ENCODE results near the gene FHL1. TPM values are rescaled to one million over a fixed set of nuclear protein-coding genes. Genes with fewer than 3 reads are reported as not detected.
"Not testable (repeated sequence)": the region's sequence is repeated elsewhere in the genome, so short reads cannot be mapped to it uniquely, and the experiment has no call there.

The FHL1 gene
- 18.7 TPM for total RNA-seq

DNA sequence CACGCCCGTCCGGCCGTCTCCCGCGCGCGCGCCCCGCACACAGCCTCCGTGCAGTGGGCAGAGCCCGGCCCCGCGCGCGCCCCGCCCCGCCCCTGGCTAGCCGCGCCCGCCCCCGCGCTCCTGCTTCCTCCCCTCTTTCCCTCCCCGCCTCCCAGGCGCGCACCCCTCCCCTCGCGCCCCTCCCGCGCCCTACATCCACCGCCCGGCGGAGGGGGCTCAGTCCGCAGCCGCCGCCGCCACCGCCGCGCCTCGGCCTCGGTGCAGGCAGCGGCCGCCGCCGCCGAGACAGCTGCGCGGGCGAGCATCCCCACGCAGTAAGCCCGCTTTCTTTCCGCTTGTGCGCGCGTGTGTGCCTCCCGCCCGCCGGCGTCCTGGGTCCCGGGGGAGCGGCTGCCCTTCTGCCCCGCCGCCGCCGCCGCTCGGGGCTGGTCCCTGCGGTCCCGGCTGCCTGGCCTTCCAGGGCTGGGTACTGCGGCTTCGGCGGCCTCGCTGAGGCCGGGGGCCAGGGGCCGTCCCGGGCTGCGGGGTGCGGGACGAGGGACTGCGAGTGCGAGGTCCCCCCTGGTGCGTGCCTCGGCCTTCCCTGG lies at the start of gene FHL1:
Gene FHL1 (plus strand): TSS at position 219 of the 587 bp plus-strand sequence.
- ATAC-seq, result peak; percentile 75

DNA sequence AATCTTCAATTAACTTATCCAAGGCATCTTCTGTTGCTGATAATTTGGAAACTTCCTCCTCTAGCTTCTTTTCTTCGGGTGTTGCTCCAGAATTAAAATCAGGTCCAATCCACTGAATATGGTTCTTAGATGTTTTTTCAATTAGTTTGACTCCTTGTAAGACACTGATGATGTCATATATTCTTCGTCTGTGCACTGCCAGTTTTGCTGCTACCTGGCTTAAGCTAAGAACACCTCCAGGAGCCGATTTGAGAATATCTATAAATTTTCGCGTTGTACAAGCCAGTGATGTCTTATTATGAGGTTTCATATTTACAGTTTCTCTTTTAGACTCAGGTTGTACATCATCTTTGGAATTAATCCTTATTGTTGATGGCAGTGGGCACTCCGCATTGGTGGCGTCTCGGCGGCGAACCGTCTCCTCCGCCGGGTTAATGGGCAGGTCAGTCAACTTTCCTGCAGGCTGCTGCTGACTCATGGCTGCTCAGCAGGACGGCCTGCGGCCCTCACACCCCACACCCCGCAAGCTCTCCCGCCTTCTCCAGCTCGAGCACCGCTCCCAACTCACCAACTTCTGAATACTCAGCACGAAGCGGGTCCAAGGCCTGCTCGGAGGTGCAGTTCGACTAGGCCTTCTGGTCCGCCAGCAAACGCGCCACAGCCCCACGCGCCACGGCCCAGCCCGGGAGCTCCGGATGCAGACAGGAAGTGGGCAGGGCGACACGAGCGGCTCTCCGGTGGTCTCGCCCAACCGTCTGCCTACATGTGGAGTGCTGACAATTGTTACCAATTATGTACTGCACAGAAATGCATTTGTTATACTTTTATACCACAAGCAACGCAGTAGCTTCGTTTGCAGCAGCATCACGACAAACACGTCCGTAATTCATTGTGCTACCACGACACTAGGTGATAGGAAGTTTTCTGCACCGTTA lies 49.2 kb upstream of the FHL1 start:
- no peak for ATAC-seq

DNA sequence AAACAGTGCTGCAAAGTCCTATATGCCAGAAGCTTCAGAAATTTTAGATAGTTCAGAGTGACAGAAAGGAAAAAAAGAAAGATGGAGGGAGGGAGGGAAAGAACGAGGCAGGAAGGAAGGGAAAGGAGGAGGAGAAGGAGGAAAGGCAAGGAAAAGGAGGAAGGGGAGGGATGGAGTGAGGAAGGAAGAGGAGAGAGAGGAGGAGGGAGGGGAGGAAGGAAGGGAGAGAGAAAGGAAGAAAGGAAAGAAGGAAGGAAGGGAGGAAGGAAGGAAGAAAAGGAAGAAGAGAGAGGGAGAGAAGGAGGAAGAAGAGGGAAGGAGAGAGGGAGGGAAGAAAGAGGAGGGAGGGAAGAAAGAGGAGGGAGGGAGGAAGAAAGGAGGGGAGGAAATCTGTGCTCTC lies 42.4 kb upstream of the FHL1 start:
- ATAC-seq, result no peak

DNA sequence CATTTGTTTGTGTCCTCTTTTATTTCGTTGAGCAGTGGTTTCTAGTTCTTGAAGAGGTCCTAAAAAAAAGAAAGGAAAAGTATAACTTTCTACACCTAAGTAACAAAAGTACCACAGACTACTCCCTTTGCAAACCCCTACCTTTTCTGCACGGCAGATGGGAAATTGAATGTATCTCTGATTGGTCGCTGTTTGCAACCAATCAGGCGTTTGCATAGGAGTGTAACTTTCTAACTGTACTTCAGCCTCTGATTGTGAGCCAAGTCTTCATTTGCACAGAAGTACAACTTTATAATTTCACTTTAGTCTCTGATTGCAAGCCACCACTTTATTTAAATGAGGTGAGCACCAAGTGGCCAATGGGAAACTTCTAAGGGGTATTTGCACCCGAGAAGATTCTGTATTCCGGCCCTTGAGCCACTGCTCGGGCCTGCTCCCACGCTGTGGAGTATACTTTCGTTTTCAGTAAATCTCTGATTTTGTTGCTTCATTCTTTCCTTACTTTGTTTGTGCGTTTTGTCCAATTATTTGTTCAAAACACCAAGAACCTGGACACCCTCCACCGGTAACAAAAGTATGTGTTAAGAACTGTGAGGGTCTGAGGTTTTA lies 40.3 kb upstream of the FHL1 start:
- no peak for ATAC-seq

DNA sequence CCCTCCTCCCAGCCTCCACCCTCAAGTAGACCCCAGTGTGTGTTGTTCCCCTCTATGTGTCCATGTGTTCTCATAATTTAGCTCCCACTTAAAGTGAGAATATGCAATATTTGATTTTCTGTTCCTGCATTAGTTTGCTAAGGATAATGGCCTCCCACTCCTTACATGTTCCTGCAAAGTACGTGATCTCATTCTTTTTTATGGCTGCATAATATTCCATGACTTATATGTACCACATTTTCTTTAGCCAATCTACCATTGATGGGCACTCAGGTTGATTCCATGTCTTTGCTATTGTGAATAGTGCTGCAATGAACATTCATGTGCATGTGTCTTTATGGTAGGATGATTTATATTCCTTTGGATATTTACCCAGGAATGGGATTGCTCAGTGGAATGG lies 38.4 kb upstream of the FHL1 start:
- ATAC-seq, result not testable (repeated sequence)

DNA sequence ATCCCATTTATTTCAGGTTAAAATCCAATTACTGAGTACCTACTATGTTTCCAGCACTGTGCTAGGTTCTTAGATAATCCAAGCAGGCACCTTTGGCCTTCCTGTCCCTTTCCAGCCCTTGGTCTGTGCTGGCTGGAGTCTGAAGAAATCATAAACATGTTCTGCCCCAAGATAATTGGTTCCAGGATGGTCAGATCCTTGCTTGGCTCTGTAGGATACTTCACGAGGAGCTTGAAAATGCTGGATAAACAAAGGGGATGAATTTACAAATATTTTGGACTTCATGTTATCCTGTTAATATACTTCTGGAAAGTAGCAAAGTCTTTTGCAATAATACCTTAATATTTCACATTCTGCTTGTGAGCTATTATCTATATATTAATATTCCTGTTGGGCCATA lies 35.0 kb upstream of the FHL1 start:
- ATAC-seq, result no peak

DNA sequence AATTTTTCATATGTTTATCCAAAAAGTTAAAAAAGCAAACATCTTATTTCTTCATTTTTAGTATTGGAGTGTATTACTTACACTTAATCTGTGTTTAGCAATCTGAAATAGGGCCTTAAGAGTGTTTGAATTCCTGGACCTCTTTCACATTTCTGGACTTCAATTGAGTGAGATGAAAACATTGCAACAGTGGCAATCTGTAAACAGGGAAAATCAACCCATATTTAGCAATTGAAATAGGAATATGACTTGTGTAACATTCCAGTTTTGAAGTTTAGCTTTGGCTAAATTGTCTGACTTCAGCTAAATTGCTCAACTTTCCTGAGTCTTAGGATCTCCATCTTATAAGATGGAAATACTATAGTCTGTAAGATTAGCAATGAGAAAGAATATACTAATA lies 34.6 kb upstream of the FHL1 start:
- ATAC-seq, result no peak

DNA sequence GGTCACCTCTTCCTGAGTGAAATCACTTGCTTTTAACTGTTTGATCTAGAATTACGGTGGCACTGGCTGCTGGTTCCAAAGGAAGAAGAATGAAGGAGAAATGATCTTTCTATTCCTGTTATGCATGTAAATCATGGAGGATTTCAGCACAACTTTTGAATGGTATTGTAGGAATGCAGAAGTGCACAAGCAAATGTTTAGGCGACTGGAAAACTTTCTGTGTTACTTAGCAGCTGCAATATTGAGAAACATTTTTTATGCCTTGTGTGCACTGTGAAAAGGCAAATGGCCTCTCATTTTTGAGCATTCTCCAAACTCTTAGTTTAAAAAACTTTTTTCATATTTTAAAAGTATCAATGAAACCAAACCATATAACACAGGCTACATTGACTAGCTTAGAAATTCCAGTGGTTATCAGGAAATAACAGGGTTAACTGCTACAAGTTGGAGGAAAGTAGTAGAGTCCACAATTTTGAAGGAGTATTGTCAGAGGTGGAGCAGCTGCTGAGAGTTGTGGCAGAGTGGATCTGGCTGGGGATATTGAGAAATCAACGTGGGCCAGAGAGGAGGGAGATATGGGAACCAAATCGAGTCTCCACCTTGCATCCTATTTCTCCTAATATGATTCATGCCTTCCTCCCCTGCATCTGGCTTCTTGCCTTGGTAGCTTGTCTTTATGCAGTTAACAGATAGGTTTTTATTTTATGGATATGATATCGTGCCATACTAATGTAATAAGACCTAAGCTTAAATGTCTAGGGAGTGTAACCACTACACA lies 32.0 kb upstream of the FHL1 start:
- ATAC-seq, result no peak

DNA sequence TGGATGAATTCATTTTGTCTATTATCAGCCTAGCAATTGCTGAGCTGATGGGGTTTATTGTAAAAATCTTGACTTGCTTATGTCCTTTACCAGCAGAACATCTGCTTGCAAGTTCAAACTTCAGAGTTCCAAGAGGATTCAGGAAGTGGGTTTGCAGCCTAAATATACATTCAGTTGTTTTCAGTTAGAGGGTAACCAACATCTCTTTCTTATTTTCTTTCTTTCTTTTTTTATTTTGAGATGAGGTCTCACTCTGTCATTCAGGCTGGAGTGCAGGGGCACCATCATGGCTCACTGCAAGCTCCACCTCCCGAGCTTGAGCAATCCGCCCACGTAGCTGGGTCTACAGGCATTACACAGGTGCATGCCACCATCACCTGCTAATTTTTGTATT lies 31.4 kb upstream of the FHL1 start:
- no peak for ATAC-seq

DNA sequence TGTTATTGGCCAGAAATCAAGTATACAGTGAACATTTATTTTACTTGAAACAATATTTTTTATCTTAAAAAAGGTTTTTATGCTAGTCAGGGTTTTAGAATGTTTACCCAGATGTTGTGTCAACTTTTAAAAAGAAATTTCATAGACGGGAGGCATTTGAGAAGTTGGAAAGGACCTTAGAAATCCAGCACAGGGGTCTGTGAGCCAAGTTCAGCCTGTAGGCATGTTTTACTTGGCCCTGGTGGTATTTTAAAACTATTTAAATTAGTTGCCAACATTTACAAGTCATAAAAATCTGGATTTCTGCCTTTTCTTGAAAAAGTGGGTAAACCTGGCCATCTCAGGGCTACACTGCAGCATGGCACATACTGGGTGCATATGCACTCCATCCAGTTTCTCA lies 25.5 kb upstream of the FHL1 start:
- no peak for ATAC-seq

DNA sequence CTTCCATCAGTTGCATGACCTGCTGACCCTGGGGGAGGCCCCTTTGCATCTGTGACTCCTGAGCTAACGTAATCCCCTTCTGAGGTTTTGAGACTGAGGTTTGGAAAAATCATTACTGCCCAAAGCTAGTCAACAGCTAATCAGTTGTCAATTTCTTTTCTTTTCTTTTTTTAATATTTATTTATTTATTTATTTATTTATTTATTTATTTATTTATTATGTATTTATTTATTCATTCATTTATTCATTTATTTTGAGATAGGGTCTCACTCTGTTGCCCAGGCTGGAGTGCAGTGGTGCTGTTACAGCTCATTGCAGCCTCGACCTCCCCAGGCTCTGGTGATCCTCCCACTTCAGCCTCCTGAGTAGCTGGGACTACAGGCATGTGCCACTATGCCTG lies 25.1 kb upstream of the FHL1 start:
- no peak for ATAC-seq

DNA sequence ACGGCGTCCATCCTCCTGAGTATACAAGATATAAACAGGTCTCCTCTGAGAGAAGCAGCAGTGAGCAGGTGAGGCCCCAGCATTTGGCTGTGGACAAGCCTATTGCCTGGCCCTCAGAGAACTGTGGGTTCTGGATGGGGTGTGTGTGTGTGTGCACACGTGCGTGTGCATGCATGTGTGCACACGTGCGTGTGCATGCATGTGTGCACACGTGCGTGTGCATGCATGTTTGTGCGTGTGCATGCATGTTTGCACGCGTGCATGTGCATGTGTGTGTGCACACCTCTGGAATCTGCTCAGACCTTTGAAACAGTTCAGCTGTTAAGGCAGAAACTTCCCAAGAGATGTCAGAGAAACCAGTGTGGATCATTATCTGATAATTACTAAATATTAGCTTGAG lies 22.2 kb upstream of the FHL1 start:
- ATAC-seq, result no peak

DNA sequence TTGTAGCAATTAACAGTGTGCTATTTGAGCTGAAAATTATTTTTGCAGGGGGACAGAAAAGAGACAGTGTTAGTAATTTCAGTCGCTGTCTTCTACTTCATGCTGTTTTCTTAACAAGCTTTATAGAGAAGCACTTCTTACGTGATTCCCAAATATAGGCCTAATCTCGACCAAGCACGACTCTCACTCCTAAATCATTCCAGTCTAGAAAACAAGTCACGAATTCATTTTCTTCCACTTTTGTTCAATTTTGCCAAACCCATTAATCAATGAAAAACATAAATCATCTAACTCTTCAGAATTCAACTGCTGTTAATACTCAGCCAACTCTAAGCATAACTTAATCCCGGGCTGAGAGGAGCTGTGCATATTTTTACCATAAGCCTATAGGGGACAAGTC lies 21.0 kb upstream of the FHL1 start:
- ATAC-seq, result no peak

DNA sequence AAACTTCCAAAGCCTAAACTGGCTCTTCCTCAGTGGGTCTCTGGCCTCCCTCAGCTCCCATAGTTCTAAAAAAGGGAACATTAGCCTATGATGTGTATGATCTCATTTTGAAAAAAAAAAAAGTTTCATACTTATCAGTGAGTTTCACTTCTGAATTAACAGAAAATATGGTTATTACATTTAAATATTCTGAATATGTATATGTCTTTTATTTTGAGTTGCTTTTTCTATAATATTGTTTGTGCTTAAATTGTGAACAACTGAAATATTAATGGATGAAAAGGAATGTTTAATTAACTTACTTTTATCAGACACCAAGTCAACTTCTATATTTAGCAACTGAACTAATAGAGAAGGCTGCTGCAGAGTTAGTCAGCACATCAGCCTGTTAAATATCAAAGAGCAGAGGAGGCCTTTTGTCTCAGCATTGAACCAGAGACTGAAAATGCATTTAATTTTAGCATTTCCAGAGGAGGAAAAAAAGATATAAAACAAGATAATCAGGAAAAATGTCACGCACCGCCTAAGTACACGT lies 20.4 kb upstream of the FHL1 start:
- ATAC-seq, result no peak

DNA sequence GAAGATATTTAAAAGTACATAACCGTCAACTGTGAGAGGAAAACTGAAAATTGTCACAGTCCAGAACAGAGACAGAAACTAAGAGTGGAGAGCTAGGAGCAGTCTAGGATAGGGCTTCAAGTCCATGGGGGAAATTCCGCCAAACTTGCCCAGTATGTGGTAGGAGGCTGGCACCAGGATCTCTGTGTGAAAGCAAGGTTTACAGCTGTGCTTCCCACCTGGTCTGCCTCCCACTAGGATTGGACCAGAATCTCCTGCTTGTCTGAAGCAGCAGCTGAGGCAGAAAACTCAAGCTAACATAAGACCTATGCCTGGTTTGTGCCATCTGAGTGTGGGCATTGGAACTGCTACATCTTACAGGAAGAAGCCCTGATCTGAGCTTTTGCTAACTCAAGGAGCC lies 18.6 kb upstream of the FHL1 start:
- ATAC-seq, result no peak

DNA sequence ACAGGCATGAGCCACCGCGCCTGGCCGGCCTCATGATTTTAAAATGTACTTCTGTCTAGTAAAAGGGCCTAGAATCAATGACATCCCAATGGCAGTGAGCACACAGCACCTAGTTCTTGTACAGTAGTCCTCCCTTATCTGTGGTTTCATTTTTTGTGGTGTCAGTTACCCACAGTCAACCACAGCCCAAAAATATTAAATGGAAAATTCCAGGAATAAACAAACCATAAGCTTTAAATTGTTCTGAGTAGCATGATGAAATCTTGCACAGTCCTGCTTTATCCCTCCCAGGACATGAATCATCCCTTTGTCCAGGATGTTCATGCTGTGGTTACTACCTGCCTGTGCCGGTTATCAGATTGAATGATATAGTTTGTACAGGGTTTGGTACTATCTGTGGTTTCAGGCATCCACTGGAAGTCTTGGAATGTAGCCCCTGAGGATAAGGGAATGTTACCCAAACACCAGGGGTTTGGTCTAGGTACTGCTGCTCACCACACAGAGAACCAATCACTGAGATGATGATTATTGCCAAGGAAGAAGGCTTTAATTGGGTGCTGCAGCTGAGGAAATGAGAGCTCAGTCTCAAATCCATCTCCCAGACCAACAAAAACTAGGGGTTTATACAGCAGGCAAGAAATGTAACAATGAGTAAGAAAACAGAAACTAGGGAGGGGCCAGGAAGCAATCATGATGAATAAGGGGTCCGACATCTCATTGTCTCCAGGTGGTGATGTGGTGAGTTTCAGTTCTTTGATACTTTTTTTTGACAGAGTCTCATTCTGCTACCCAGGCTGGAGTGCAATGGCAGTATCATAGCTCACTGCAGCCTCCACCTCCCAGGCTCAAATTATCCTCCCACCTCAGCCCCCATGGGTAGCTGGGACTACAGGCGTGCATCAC lies 16.2 kb upstream of the FHL1 start:
- peak; percentile 87 for ATAC-seq

DNA sequence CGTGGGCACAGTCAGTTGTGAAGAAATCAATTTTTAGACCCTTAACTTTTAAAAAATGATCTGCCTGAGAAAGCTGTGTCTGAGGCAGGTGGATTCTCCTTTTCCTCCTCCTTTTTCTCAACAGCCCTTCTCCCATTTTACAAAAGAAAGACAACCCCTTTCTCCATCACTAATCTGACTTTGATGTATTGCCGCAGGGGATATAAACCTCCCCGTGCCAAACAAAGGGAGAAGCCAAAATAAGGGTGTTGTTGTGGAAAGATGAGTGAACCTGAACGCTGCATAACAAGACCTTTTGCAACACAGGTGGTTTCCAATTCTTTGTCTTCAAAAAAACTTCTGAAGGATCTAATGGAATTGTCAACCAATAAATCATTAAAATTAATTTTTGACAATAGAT lies 8.4 kb upstream of the FHL1 start:
- ATAC-seq, result no peak

DNA sequence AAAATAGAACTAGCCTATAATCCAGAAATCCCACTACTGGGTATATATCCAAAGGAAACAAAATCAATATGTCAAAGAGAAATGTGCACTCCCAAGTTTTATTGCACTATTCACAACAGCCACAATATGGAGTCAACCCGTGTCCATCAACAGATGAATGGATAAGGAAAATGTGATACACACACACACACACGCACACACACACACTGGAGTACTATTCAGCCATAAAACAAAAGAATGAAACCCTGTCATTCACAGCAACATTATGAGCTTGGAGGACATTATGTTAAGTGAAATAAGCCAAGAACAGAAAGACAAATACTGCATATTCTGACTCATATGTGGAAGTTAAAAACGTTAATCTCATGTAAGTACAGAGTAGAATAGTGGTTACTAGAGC lies 5.8 kb upstream of the FHL1 start:
- ATAC-seq, result no peak

DNA sequence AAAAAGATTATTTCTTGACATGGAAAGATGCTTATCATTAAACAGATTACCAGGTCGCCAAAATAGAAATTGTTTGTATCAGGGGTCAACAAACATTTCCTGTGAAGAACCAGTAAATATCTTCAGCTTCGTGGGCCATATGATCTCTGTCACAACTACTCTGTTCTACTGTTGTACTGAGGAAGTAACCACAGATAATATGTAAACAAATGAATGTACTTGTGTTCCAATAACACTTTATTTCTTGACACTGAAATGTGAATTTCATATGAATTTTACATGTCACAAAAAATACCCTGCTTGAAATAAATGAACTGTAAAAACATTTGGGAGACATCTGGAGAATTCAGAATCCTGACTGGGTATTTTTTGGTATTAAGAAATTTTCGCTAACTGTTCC lies 4.7 kb upstream of the FHL1 start:
- ATAC-seq, result no peak

DNA sequence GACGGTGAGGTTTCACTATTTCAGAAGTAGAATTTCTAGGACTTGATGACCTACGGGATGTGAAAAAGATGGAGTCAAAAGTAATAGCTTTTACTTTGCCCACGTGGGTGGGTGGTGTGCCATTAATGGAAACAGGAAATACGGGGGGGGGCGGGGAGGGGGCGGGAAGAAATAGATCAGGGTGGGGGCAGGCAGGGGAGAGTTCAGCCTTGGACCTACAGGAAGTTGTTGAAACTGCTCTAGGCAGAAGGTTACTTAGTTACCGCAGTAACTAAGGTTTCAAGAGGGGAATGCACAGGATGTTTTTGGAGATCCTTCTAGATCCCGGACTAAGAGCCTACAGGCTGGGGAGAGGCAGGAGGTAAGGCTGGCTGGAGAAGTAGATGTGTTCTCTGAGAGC lies 3.6 kb upstream of the FHL1 start:
- no peak for ATAC-seq

DNA sequence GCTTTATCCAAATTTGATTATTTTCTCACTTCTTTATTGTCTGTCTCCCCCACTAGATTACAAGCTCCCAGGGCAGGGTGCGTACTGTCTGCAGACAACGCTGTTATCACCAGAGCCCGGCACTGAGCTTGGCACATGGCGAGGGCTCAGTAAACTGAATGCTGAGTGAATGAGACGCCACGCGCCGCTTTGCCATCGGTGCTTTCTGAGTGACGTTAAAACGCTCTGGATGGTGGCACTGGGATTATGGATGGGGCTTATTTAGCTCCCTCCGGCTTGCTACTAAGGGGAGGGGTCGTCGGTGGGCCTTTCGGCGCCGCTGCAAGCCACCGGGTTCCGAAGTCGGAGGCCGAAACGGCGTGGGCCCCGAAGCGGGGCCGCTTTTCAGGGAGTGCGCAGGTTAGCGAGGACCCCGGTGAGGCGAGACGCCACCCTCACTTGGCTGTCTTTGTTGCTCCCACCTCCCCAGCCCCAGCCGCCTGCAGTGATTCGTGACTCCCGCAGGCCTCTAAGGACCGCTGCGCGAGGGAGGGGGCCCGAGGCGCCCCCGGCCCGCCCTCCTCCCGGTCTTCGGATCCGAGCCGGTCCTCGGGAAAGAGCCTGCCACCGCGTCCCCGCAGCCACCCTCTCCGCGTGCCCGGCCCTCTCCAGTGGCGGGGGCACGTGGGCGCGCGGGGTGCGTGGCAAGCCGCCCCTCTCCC lies 569 bp upstream of the FHL1 start:
- peak; percentile 42 for ATAC-seq

Measured in esophagus mucosa (tissue), 1 donor.